DND-41 (cell line): ENCODE data around the gene KCNK3.

Source experiments
- ATAC-seq: fragments of 200-7000 bp; cut with Tn5 transposase; 3 replicates; pipeline ENCODE4 v1.9.1; 2021; ENCODE audit warnings: low read depth; ENCODE audit not compliant: insufficient read depth
- DNase-seq: peaks from one replicate; pipeline ENCODE4 v3.0.0-alpha.2; 2020
- H2AFZ ChIP-seq: 2 replicates; pipeline ENCODE4 v1.6.0; 2012; ENCODE audit warnings: low read depth, low read length
- H3K27ac ChIP-seq: 2 replicates; pipeline ENCODE4 v1.5.1; 2012; ENCODE audit warnings: low read length, inconsistent platforms
- H3K27me3 ChIP-seq: fragments of 200-600 bp; sonication (generic); 2 replicates; pipeline ENCODE4 v1.6.0; 2012; ENCODE audit warnings: low read length, mild to moderate bottlenecking, inconsistent platforms; ENCODE audit not compliant: insufficient read depth, poor library complexity
- H3K36me3 ChIP-seq: 2 replicates; pipeline ENCODE4 v1.5.1; 2012; ENCODE audit warnings: low read length, inconsistent platforms; ENCODE audit not compliant: insufficient read depth
- H3K4me1 ChIP-seq: 2 replicates; pipeline ENCODE4 v1.5.1; 2012; ENCODE audit warnings: mild to moderate bottlenecking, low read length; ENCODE audit not compliant: insufficient read depth
- H3K4me2 ChIP-seq: 2 replicates; pipeline ENCODE4 v1.6.0; 2012; ENCODE audit warnings: mild to moderate bottlenecking, moderate library complexity, low read length, inconsistent platforms; ENCODE audit not compliant: insufficient read depth
- H3K4me3 ChIP-seq, 2 experiments: fragments of 200-600 bp in 1 of 2; shearing (Covaris generic) in 1 of 2; 2 replicates each; pipeline ENCODE4 v1.5.1; 2012 to 2016; ENCODE audit warnings: inconsistent platforms in 2 of 2, low read length in 2 of 2, mild to moderate bottlenecking in 2 of 2, low read depth in 1 of 2, moderate library complexity in 1 of 2
- H3K79me2 ChIP-seq: 2 replicates; pipeline ENCODE4 v1.6.0; 2012; ENCODE audit warnings: low read length, inconsistent platforms; ENCODE audit not compliant: insufficient read depth
- H3K9ac ChIP-seq: 2 replicates; pipeline ENCODE4 v1.6.0; 2012; ENCODE audit warnings: low read depth, mild to moderate bottlenecking, inconsistent platforms, low read length, moderate library complexity
- H3K9me3 ChIP-seq: 2 replicates; pipeline ENCODE4 v1.5.1; 2012; ENCODE audit warnings: low read length, moderate library complexity, mild to moderate bottlenecking, inconsistent platforms; ENCODE audit not compliant: insufficient read depth, severe bottlenecking
- H4K20me1 ChIP-seq: 2 replicates; pipeline ENCODE4 v1.6.0; 2012; ENCODE audit warnings: low read length; ENCODE audit not compliant: insufficient read depth
- EZH2 ChIP-seq: IDR thresholded peaks from 3 replicates; pipeline ENCODE4 v1.6.1; 2012; ENCODE audit warnings: borderline replicate concordance, low read depth, mild to moderate bottlenecking, moderate library complexity, low read length, inconsistent platforms; ENCODE audit not compliant: severe bottlenecking
- TF ChIP-seq, protein P1 (sequence below): IDR thresholded peaks from 2 replicates; pipeline ENCODE4 v1.5.1; 2012; ENCODE audit warnings: borderline replicate concordance, low read length, moderate library complexity, mild to moderate bottlenecking; ENCODE audit not compliant: poor library complexity, severe bottlenecking; ENCODE audit errors: extremely low read depth

The KCNK3 gene

GRCh38 chr2:26685989-26686839 lies 6.3 kb upstream of the KCNK3 start:
- H4K20me1 ChIP-seq = peaks cover 2% of the 10 kb centered on the region; the same call in 1 of the 2 replicates
- no peaks in the 10 kb centered on the region for H3K4me1 ChIP-seq
- no peak overlapping the region for H3K4me2 ChIP-seq
- DNase-seq (no peak), ATAC-seq (no peak)
- no peak overlapping the region for H3K27ac ChIP-seq
- H3K9me3 ChIP-seq = no peaks in the 10 kb centered on the region
- H3K4me3 ChIP-seq = no peak overlapping the region
- H3K36me3 ChIP-seq = no peaks in the 10 kb centered on the region
- H2AFZ ChIP-seq = no peak overlapping the region
- peaks cover 37% of the 10 kb centered on the region for H3K27me3 ChIP-seq
- H3K9ac ChIP-seq = no peak overlapping the region
- TF ChIP-seq, protein P1, sequence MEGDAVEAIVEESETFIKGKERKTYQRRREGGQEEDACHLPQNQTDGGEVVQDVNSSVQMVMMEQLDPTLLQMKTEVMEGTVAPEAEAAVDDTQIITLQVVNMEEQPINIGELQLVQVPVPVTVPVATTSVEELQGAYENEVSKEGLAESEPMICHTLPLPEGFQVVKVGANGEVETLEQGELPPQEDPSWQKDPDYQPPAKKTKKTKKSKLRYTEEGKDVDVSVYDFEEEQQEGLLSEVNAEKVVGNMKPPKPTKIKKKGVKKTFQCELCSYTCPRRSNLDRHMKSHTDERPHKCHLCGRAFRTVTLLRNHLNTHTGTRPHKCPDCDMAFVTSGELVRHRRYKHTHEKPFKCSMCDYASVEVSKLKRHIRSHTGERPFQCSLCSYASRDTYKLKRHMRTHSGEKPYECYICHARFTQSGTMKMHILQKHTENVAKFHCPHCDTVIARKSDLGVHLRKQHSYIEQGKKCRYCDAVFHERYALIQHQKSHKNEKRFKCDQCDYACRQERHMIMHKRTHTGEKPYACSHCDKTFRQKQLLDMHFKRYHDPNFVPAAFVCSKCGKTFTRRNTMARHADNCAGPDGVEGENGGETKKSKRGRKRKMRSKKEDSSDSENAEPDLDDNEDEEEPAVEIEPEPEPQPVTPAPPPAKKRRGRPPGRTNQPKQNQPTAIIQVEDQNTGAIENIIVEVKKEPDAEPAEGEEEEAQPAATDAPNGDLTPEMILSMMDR = no peak
- no peak for TF ChIP-seq EZH2
- H3K79me2 ChIP-seq = no peaks in the 10 kb centered on the region

GRCh38 chr2:26687328-26687727 lies 5.2 kb upstream of the KCNK3 start:
- DNase-seq = no peak
- Histone ChIP-seq H3K4me2 (no peak overlapping the region), H3K27ac (no peak overlapping the region), H3K9ac (no peak overlapping the region), H3K4me3 (no peak overlapping the region), H3K27me3 (peaks cover 37% of the 10 kb centered on the region), H2AFZ (no peak overlapping the region), H3K9me3 (no peaks in the 10 kb centered on the region), H3K79me2 (no peaks in the 10 kb centered on the region), H3K4me1 (no peaks in the 10 kb centered on the region), H3K36me3 (no peaks in the 10 kb centered on the region), H4K20me1 (peaks cover 2% of the 10 kb centered on the region; the same call in 1 of the 2 replicates)
- no peak for ATAC-seq
- TF ChIP-seq, protein P1 = no peak
- no peak for TF ChIP-seq EZH2

DNA sequence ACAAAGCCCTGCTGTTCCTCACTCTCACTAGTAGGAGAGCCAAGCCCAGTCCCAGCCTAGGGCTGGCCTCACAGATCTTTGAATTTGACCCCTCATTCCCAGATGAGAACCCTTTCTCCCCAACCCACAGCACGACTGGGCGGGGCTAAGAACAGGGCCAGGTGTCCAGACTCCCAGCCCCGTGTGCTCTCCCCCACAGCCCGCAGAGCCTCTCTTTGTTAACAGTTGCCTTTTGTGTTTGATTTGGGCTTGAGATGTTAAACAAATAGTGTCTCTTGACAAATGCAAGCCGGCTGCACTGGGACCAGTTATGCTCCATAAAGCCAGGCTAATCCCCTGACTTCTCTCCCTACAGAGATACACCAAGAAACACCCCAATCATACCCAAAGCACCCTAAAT lies 4.7 kb upstream of the KCNK3 start:
- no peak for DNase-seq
- no peak overlapping the region for H2AFZ ChIP-seq
- H3K9ac ChIP-seq = no peak overlapping the region
- no peaks in the 10 kb centered on the region for H3K79me2 ChIP-seq
- no peaks in the 10 kb centered on the region for H3K36me3 ChIP-seq
- H3K4me2 ChIP-seq = no peak overlapping the region
- no peaks in the 10 kb centered on the region for H3K9me3 ChIP-seq
- no peak for ATAC-seq
- TF ChIP-seq EZH2 = no peak
- TF ChIP-seq, protein P1 = no peak
- H3K4me1 ChIP-seq = no peaks in the 10 kb centered on the region
- peaks cover 35% of the 10 kb centered on the region for H3K27me3 ChIP-seq
- H3K4me3 ChIP-seq = no peak overlapping the region
- H3K27ac ChIP-seq = no peak overlapping the region
- H4K20me1 ChIP-seq = peaks cover 2% of the 10 kb centered on the region; the same call in 1 of the 2 replicates
